BJ (cell line): ENCODE measurements around the gene NOS1. TPM values are rescaled to one million over a fixed set of nuclear protein-coding genes. Genes with fewer than 3 reads are reported as not detected.
"Not testable (repeated sequence)": the region's sequence is repeated elsewhere in the genome, so short reads cannot be mapped to it uniquely, and the experiment has no call there.

Experiments used
- CTCF ChIA-PET: fragments of 350-600 bp; formaldehyde crosslinking; extraction: SDS; loops from one replicate; lab custom pipeline; 2021; ENCODE audit warnings: antibody characterized with exemption, inconsistent platforms; lab: Yijun Ruan, JAX
- POLR2A ChIA-PET: fragments of 300-600 bp; sonication (Branson Sonifier 250); formaldehyde crosslinking; extraction: SDS; loops from one replicate; lab custom pipeline; 2021; ENCODE audit warnings: antibody characterized with exemption; lab: Charles Lee
- DNase-seq: peaks from one replicate; pipeline ENCODE4 v3.0.0-alpha.2; 2011; ENCODE audit warnings: low read depth
- H3K27me3 ChIP-seq: 2 replicates; pipeline ENCODE4 v1.6.0; 2011; ENCODE audit warnings: low read length; ENCODE audit not compliant: control insufficient read depth, insufficient read depth
- H3K36me3 ChIP-seq: 2 replicates; pipeline ENCODE4 v1.5.1; 2011; ENCODE audit warnings: low read length; ENCODE audit not compliant: control insufficient read depth, insufficient read depth
- H3K4me3 ChIP-seq: 2 replicates; pipeline ENCODE4 v1.5.1; 2011; ENCODE audit warnings: low read depth, mild to moderate bottlenecking, control low read depth, low read length
- CTCF ChIP-seq: IDR thresholded peaks from 2 replicates; pipeline ENCODE4 v1.5.1; 2011; ENCODE audit warnings: low read depth, mild to moderate bottlenecking, control low read depth, inconsistent platforms, low read length, moderate library complexity; ENCODE audit not compliant: insufficient read depth
- polyA plus RNA-seq: library from polyadenylated mRNA; depleted of rRNA; stranded (reverse); fragments of >200 nt; gene quantifications from 2 replicates; pipeline ENCODE4 v1.2.3, GENCODE V29; 2011

The NOS1 gene
- polyA plus RNA-seq, 1 experiment, result not detected

- POLR2A ChIA-PET, result no interaction called here
- no peaks in the 10 kb centered on the region for H3K27me3 ChIP-seq
- CTCF ChIA-PET, result no interaction called here
- H3K4me3 ChIP-seq, result no peak overlapping the region
- TF ChIP-seq CTCF, result no peak
- no peaks in the 10 kb centered on the region for H3K36me3 ChIP-seq
- no peak for DNase-seq
Measured at GRCh38 chr12:117403586-117404139, 42.2 kb upstream of the NOS1 start.

- TF ChIP-seq CTCF, result no peak
- no peak for DNase-seq
- Histone ChIP-seq H3K4me3 (no peak overlapping the region), H3K36me3 (no peaks in the 10 kb centered on the region), H3K27me3 (no peaks in the 10 kb centered on the region)
- ChIA-PET POLR2A (no interaction called here), CTCF (no interaction called here)
Measured at GRCh38 chr12:117402363-117402762, 40.9 kb upstream of the NOS1 start.

- Histone ChIP-seq H3K4me3 (no peak overlapping the region), H3K27me3 (no peaks in the 10 kb centered on the region), H3K36me3 (no peaks in the 10 kb centered on the region)
- no peak for TF ChIP-seq CTCF
- ChIA-PET CTCF (interaction anchor here (1.4 kb wide), 1 partner anchor 12 kb away, joined by 4 read pairs; no protein-coding TSS in a partner anchor), POLR2A (no interaction called here)
- no peak for DNase-seq
Measured at GRCh38 chr12:117400912-117401311, 39.5 kb upstream of the NOS1 start.

- POLR2A ChIA-PET, H3K36me3 ChIP-seq, H3K27me3 ChIP-seq, CTCF ChIA-PET, H3K4me3 ChIP-seq, DNase-seq: not testable (repeated sequence)
Measured at GRCh38 chr12:117398482-117398881, 37.1 kb upstream of the NOS1 start.

- Histone ChIP-seq H3K36me3 (no peaks in the 10 kb centered on the region), H3K27me3 (no peaks in the 10 kb centered on the region), H3K4me3 (no peak overlapping the region)
- CTCF ChIA-PET, result no interaction called here
- POLR2A ChIA-PET, result no interaction called here
- TF ChIP-seq CTCF, result no peak
- no peak for DNase-seq
Measured at GRCh38 chr12:117395766-117396165, 34.3 kb upstream of the NOS1 start.

GRCh38 chr12:117394491-117394890 lies 33.1 kb upstream of the NOS1 start:
- Histone ChIP-seq H3K4me3 (no peak overlapping the region), H3K36me3 (no peaks in the 10 kb centered on the region), H3K27me3 (no peaks in the 10 kb centered on the region)
- DNase-seq, result no peak
- ChIA-PET CTCF (interaction anchor here (1.1 kb wide), 1 partner anchor 11 kb away, joined by 3 read pairs; no protein-coding TSS in a partner anchor), POLR2A (no interaction called here)
- TF ChIP-seq CTCF, result no peak
